DOHH2 (cell line): ENCODE results near the gene SPOCD1.

ENCODE experiments used
- CTCF ChIP-seq: fragments of 200-600 bp; sonication (generic); IDR thresholded peaks from one replicate; pipeline ENCODE4 v1.5.1; 2014; ENCODE audit warnings: antibody characterized with exemption, mild to moderate bottlenecking, low read depth, low read length; ENCODE audit not compliant: poor library complexity, severe bottlenecking
- EZH2phosphoT487 ChIP-seq: fragments of 200-600 bp; sonication (generic); IDR thresholded peaks from 2 replicates; pipeline ENCODE4 v1.6.1; 2017; ENCODE audit warnings: borderline replicate concordance, mild to moderate bottlenecking, antibody characterized with exemption, low read length, moderate library complexity, mixed read lengths

DNA sequence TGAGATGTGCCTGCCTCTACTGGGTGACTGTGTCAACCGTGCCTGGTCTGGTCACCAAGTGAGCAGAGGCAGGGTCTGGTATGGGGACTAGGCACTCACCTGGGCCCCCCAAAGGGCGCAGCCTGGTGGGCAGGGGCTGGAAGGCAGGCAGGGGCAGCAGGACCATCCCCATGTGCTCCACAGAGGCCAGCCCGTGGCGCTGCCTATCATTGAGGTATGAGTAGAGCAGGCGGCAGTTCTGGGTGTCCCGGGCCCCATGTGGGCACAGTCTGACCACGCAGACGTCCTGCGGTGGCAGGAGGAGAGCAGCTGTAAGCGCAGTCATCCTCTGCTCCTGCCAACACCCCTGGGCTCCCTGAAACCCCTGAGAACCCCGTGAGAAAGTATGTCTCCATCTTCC is 23.7 kb downstream of the SPOCD1 start:
- TF ChIP-seq CTCF, result no peak
- TF ChIP-seq EZH2phosphoT487, result no peak
